SK-N-SH (cell line): ENCODE data around the gene MPV17L2. TPM values are rescaled to one million over a fixed set of nuclear protein-coding genes. Genes with fewer than 3 reads are reported as not detected.
"Not testable (repeated sequence)": the region's sequence is repeated elsewhere in the genome, so short reads cannot be mapped to it uniquely, and the experiment has no call there.

Source experiments
- CTCF ChIA-PET: fragments of 300-600, 350-600 bp; formaldehyde crosslinking; extraction: SDS; loops from one replicate; lab custom pipeline; 2021; lab: Yijun Ruan, JAX
- POLR2A ChIA-PET: fragments of 350-600 bp; sonication (Branson Sonifier 250); formaldehyde crosslinking; extraction: SDS; loops from one replicate; lab custom pipeline; 2020; ENCODE audit warnings: antibody characterized with exemption, inconsistent platforms; lab: Yijun Ruan, JAX
- DNase-seq: peaks from one replicate; pipeline ENCODE4 v3.0.0; 2012
- H2AFZ ChIP-seq: fragments of 200-600 bp; sonication (generic); 2 replicates; pipeline ENCODE4 v1.8.1; 2016; ENCODE audit warnings: antibody characterized with exemption, mild to moderate bottlenecking, low read depth
- H3F3A ChIP-seq: fragments of 200-600 bp; sonication (generic); replicated peaks from 2 replicates; pipeline ENCODE3; 2016; ENCODE audit warnings: antibody characterized with exemption, mild to moderate bottlenecking; ENCODE audit not compliant: insufficient read depth
- H3K27ac ChIP-seq, 2 experiments: fragments of 200-500 bp in 1 of 2; fragments of 200-600 bp in 1 of 2; sonication (Bioruptor generic) in 1 of 2; sonication (generic), shearing (Covaris generic) in 1 of 2; 2 replicates each; pipeline versions ENCODE4 v1.5.1 to v1.6.1; 2014 to 2016; ENCODE audit warnings: low read depth in 2 of 2, inconsistent platforms in 1 of 2, low read length in 1 of 2, mild to moderate bottlenecking in 1 of 2, mixed read lengths in 1 of 2
- H3K27me3 ChIP-seq: fragments of 200-600 bp; sonication (generic), shearing (Covaris generic); 2 replicates; pipeline ENCODE4 v1.6.1; 2016; ENCODE audit warnings: mixed run types; ENCODE audit not compliant: insufficient read depth
- H3K36me3 ChIP-seq, 2 experiments: fragments of 200-500 bp in 1 of 2; fragments of 200-600 bp in 1 of 2; sonication (Bioruptor generic) in 1 of 2; sonication (generic) in 1 of 2; replicated peaks in 1 of 2; 2 replicates each; pipeline versions ENCODE3 to v1.5.1; 2014 to 2016; ENCODE audit warnings: low read length in 1 of 2, mild to moderate bottlenecking in 1 of 2; ENCODE audit not compliant: insufficient read depth in 2 of 2, control insufficient read depth in 1 of 2
- H3K4me1 ChIP-seq, 2 experiments: fragments of 200-500 bp in 1 of 2; fragments of 200-600 bp in 1 of 2; sonication (Bioruptor generic) in 1 of 2; sonication (generic), shearing (Covaris generic) in 1 of 2; 2 replicates each; pipeline versions ENCODE4 v1.5.1 to v1.6.1; 2014 to 2016; ENCODE audit warnings: low read depth in 1 of 2, low read length in 1 of 2, mixed run types in 1 of 2; ENCODE audit not compliant: insufficient read depth in 2 of 2, control insufficient read depth in 1 of 2
- H3K4me2 ChIP-seq: fragments of 200-600 bp; sonication (generic), shearing (Covaris generic); 2 replicates; pipeline ENCODE4 v1.6.1; 2017; ENCODE audit warnings: mixed run types
- H3K4me3 ChIP-seq, 2 experiments: fragments of 200-500 bp in 1 of 2; fragments of 200-600 bp in 1 of 2; sonication (Bioruptor generic) in 1 of 2; sonication (generic), shearing (Covaris generic) in 1 of 2; 2 replicates each; pipeline versions ENCODE4 v1.5.1 to v1.8.1; 2014 to 2016; ENCODE audit warnings: low read depth in 2 of 2, inconsistent platforms in 1 of 2, low read length in 1 of 2, mild to moderate bottlenecking in 1 of 2, mixed read lengths in 1 of 2, moderate library complexity in 1 of 2
- H3K79me2 ChIP-seq: fragments of 200-600 bp; sonication (generic); 2 replicates; pipeline ENCODE4 v1.8.1; 2017; ENCODE audit warnings: mild to moderate bottlenecking; ENCODE audit not compliant: insufficient read depth
- H3K9ac ChIP-seq: fragments of 200-600 bp; sonication (generic); 2 replicates; pipeline ENCODE4 v1.6.1; 2017; ENCODE audit warnings: mixed run types
- H3K9me2 ChIP-seq: fragments of 200-600 bp; sonication (generic); 2 replicates; pipeline ENCODE4 v1.6.1; 2017; ENCODE audit warnings: mixed run types
- H3K9me3 ChIP-seq: fragments of 200-600 bp; sonication (generic); 2 replicates; pipeline ENCODE4 v1.6.1; 2017; ENCODE audit warnings: mixed run types, mild to moderate bottlenecking, moderate library complexity
- H4K20me1 ChIP-seq: fragments of 200-600 bp; sonication (generic); 2 replicates; pipeline ENCODE4 v1.6.1; 2017; ENCODE audit warnings: mild to moderate bottlenecking, mixed run types; ENCODE audit not compliant: insufficient read depth
- CHD2 ChIP-seq: fragments of 150-350 bp; IDR thresholded peaks from 2 replicates; pipeline ENCODE4 v1.6.1; 2018; ENCODE audit warnings: low read length; ENCODE audit not compliant: partially characterized antibody
- ELF1 ChIP-seq: IDR thresholded peaks from 2 replicates; pipeline ENCODE4 v1.4.0; 2012
- EP300 ChIP-seq, 2 experiments: IDR thresholded peaks; 2 replicates each; pipeline versions ENCODE4 v1.4.0 to v1.6.1; 2012; ENCODE audit warnings: borderline replicate concordance in 1 of 2, low read depth in 1 of 2, low read length in 1 of 2
- FOXJ3 ChIP-seq: sonication (generic); formaldehyde crosslinking; IDR thresholded peaks from 2 replicates; pipeline ENCODE4 v1.5.1; 2020; ENCODE audit warnings: mild to moderate bottlenecking, missing genetic modification reagents
- FOXM1 ChIP-seq: IDR thresholded peaks from 2 replicates; pipeline ENCODE4 v1.4.0; 2012; ENCODE audit warnings: low read depth, mild to moderate bottlenecking
- GATA2 ChIP-seq: sonication (generic); formaldehyde crosslinking; IDR thresholded peaks from 2 replicates; pipeline ENCODE4 v1.5.0; 2020; ENCODE audit warnings: mild to moderate bottlenecking, missing genetic modification reagents
- MXI1 ChIP-seq: IDR thresholded peaks from 2 replicates; pipeline ENCODE4 v1.6.1; 2012; ENCODE audit warnings: mild to moderate bottlenecking, low read depth, low read length, improper control_type of control experiment
- POLR2AphosphoS5 ChIP-seq: IDR thresholded peaks from 2 replicates; pipeline ENCODE4 v1.6.1; 2012; ENCODE audit warnings: low read depth, low read length
- SMC3 ChIP-seq: IDR thresholded peaks from 2 replicates; pipeline ENCODE4 v1.6.1; 2012; ENCODE audit warnings: low read depth, low read length, improper control_type of control experiment
- TEAD4 ChIP-seq: IDR thresholded peaks from 2 replicates; pipeline ENCODE4 v1.4.0; 2012; ENCODE audit warnings: mild to moderate bottlenecking, borderline replicate concordance; ENCODE audit not compliant: insufficient read depth
- YY1 ChIP-seq: IDR thresholded peaks from 2 replicates; pipeline ENCODE4 v1.4.0; 2012; ENCODE audit warnings: low read depth, mild to moderate bottlenecking
- WGBS: methylation state at CpG from one replicate; pipeline ENCODE4 v1.1.6; 2017; ENCODE audit warnings: low lambda C conversion rate; 5-methylcytosine and 5-hydroxymethylcytosine counted together
- polyA plus RNA-seq, 3 experiments: library from polyadenylated mRNA; depleted of rRNA; stranded (reverse); fragments of >200 nt; gene quantifications; 2 replicates each; pipeline ENCODE4 v1.2.3, GENCODE V29; 2012
- TF ChIP-seq, protein P1 (sequence below): IDR thresholded peaks from 2 replicates; pipeline ENCODE4; 2012
- TF ChIP-seq, protein P2 (sequence below): IDR thresholded peaks from 2 replicates; pipeline ENCODE4 v1.4.0; 2012; ENCODE audit warnings: low read depth, borderline replicate concordance

Gene MPV17L2
- polyA plus RNA-seq, 1 of the 3 experiments (the other 2 are of a cell fraction): 17.5 TPM

DNA sequence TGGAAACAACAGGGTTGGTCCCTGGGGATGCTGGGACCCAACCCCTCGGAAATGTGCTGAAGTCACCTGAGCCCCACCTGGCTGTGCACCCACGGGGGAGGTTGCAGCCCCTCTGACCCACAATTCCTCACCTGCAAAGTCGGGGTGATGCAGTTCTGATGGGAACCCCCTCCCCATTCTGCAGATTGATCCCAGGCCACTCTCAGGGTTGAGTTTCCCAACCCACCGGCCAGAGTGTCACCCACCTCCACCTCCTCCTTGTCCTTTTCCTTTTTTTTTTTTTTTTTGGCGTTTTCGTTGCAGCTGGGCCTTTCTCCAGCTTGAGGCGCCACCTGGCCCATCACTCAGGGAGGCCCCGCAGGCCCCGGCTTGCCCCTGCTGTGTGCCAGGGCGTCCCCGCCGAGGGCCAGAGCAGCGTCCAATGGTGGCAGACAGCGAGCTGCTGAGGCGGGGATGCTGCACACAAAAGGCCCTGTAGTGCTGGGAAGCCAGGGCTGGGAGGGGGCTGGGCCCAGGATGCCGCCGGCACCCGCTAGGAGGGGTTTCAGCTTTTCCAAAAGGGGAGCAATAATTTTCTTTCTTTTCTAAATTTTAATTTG, 35.5 kb upstream of the MPV17L2 start:
- no peaks in the 10 kb centered on the region for H3K27me3 ChIP-seq
- POLR2A ChIA-PET: interaction anchor here (0.6 kb wide), 1 partner anchor 13 kb away, joined by 3 read pairs; no protein-coding TSS in a partner anchor
- H3K79me2 ChIP-seq: peaks cover 45% of the 10 kb centered on the region
- H3F3A ChIP-seq: peaks cover 20% of the 10 kb centered on the region
- no peaks in the 10 kb centered on the region for H3K9me2 ChIP-seq
- no peak overlapping the region for H2AFZ ChIP-seq
- peak overlapping the region; percentile 12 to 99; a peak in 3 of 4 replicates for H3K27ac ChIP-seq
- H3K9me3 ChIP-seq: no peaks in the 10 kb centered on the region
- no peak for TF ChIP-seq MXI1
- TF ChIP-seq EP300 (IDR thresholded peaks at IDR 0.05; ENCODE audit: borderline replicate concordance in 1 of 2, low read depth in 1 of 2, low read length in 1 of 2): 0 out of 4 replicates have a peak, but pooled peaks of 1 of the 2 experiments have one; percentile 31
- TF ChIP-seq POLR2AphosphoS5: no peak
- TF ChIP-seq CHD2: peak; percentile 24
- no peak for TF ChIP-seq SMC3
- no peak for TF ChIP-seq ELF1
- TF ChIP-seq FOXJ3 (CRISPR knock-in tag): 0 out of 2 replicates have a peak, but pooled peaks have one; percentile 41
- H4K20me1 ChIP-seq: peaks cover 5% of the 10 kb centered on the region; the same call in 1 of the 2 replicates
- 49% methylated on average over 17 of the region's 18 CpGs for WGBS
- CTCF ChIA-PET: interaction anchor here (0.9 to 4.5 kb wide), 5 partner anchors 10 to 94 kb away, joined by 3 to 23 read pairs (median 6); no protein-coding TSS in a partner anchor
- peaks cover 5 to 27% of the 10 kb centered on the region in 2 experiments for H3K36me3 ChIP-seq
- peak overlapping the region; percentile 43; the same call in 1 of the 2 replicates for H3K4me2 ChIP-seq
- peaks cover 17 to 56% of the 10 kb centered on the region in 2 experiments; a peak in 2 of 4 replicates for H3K4me1 ChIP-seq
- DNase-seq: peak; percentile 87
- H3K9ac ChIP-seq: no peak overlapping the region
- peak overlapping the region in 1 of 2 experiments; percentile 2; a peak in 1 of 4 replicates for H3K4me3 ChIP-seq

DNA sequence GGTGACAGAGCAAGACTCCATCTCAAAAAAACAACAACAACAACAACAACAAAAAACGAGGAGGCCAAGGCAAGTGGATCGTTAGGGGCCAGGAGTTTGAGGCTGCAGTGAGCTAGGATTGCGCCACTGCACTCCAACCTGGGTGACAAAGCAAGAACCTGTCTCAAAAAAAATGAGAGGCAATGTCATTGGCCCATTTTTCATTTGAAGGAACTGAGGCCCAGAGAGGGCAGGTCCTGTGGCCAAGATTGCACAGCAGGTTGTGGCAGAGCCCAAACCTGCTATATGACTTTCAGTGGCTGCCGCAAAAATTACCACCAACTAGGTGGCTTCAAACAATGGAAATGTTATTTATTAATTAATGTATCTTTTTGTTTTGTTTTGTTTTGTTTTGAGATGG, 34.6 kb upstream of the MPV17L2 start:
- H3K4me2 ChIP-seq: no peak overlapping the region
- H3K9ac ChIP-seq: no peak overlapping the region
- no peak for DNase-seq
- WGBS: 89% methylated on average over 4 of the region's 4 CpGs
- peaks cover 14 to 36% of the 10 kb centered on the region in 2 experiments for H3K36me3 ChIP-seq
- H3K27ac ChIP-seq: peak overlapping the region in 1 of 2 experiments; percentile 99; a peak in 2 of 4 replicates
- peaks cover 17 to 56% of the 10 kb centered on the region in 2 experiments; a peak in 2 of 4 replicates for H3K4me1 ChIP-seq
- TF ChIP-seq FOXM1 (no peak), EP300 (IDR thresholded peaks at IDR 0.05; ENCODE audit: borderline replicate concordance in 1 of 2, low read depth in 1 of 2, low read length in 1 of 2) (no peak), GATA2 (CRISPR knock-in tag) (no peak), YY1 (no peak), POLR2AphosphoS5 (no peak), TEAD4 (no peak)
- TF ChIP-seq, protein P1, sequence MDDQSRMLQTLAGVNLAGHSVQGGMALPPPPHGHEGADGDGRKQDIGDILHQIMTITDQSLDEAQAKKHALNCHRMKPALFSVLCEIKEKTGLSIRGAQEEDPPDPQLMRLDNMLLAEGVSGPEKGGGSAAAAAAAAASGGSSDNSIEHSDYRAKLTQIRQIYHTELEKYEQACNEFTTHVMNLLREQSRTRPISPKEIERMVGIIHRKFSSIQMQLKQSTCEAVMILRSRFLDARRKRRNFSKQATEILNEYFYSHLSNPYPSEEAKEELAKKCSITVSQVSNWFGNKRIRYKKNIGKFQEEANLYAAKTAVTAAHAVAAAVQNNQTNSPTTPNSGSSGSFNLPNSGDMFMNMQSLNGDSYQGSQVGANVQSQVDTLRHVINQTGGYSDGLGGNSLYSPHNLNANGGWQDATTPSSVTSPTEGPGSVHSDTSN: no peak
- TF ChIP-seq, protein P2, sequence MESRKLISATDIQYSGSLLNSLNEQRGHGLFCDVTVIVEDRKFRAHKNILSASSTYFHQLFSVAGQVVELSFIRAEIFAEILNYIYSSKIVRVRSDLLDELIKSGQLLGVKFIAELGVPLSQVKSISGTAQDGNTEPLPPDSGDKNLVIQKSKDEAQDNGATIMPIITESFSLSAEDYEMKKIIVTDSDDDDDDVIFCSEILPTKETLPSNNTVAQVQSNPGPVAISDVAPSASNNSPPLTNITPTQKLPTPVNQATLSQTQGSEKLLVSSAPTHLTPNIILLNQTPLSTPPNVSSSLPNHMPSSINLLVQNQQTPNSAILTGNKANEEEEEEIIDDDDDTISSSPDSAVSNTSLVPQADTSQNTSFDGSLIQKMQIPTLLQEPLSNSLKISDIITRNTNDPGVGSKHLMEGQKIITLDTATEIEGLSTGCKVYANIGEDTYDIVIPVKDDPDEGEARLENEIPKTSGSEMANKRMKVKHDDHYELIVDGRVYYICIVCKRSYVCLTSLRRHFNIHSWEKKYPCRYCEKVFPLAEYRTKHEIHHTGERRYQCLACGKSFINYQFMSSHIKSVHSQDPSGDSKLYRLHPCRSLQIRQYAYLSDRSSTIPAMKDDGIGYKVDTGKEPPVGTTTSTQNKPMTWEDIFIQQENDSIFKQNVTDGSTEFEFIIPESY: no peak
- H3K4me3 ChIP-seq: no peak overlapping the region
- peaks cover 5% of the 10 kb centered on the region; the same call in 1 of the 2 replicates for H4K20me1 ChIP-seq
- ChIA-PET CTCF (interaction anchor here (1.0 to 4.5 kb wide), 4 partner anchors 10 to 93 kb away, joined by 3 to 23 read pairs (median 6); no protein-coding TSS in a partner anchor), POLR2A (interaction anchor here (0.6 kb wide), 1 partner anchor 12 kb away, joined by 3 read pairs; no protein-coding TSS in a partner anchor)
- H3F3A ChIP-seq: peaks cover 19% of the 10 kb centered on the region
- H2AFZ ChIP-seq: no peak overlapping the region
- no peaks in the 10 kb centered on the region for H3K27me3 ChIP-seq
- H3K9me2 ChIP-seq: no peaks in the 10 kb centered on the region
- no peaks in the 10 kb centered on the region for H3K9me3 ChIP-seq
- peaks cover 41% of the 10 kb centered on the region for H3K79me2 ChIP-seq

DNA sequence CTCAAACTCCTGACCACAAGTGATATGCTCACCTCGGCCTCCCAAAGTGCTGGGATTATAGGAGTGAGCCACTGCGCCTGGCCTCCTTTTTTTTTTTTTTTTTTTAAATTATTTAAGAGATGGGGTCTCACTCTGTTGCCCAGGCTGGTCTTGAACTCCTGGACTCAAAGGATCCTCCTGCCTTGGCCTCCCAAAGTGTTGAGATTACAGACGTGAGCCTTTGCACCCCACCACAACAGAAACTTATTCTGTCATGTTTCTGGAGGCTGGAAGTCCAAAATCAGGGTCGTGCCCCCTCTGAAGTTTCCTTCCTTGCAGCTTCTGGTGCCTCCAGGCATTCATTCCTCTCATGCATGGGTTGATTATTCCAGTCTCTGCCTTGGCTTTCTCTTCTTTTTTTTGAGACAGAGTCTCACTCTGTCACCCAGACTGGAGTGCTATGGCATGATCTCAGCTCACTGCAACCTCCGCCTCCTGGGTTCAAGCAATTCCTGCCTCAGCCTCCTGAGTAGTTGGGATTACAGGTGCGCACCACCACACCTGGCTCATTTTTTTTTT, 33.9 kb upstream of the MPV17L2 start:
- CTCF ChIA-PET: interaction anchor here (0.8 to 4.5 kb wide), 5 partner anchors 9 to 260 kb away, joined by 3 to 23 read pairs (median 6); partner anchors contain the start of genes RAB3A and SSBP4
- POLR2A ChIA-PET, H3K27me3 ChIP-seq, H3K4me3 ChIP-seq, H3K4me2 ChIP-seq, H3K9me2 ChIP-seq, H2AFZ ChIP-seq, H4K20me1 ChIP-seq, DNase-seq, H3K27ac ChIP-seq, H3K9me3 ChIP-seq, H3K9ac ChIP-seq: not testable (repeated sequence)
- WGBS: 92% methylated on average over 6 of the region's 6 CpGs
- Histone ChIP-seq H3K79me2 (peaks cover 34% of the 10 kb centered on the region), H3K36me3 (peaks cover 15 to 39% of the 10 kb centered on the region in 2 experiments), H3F3A (peaks cover 19% of the 10 kb centered on the region), H3K4me1 (peaks cover 17 to 53% of the 10 kb centered on the region in 2 experiments; a peak in 2 of 4 replicates)
